ENCODE results near the gene ZNF362. TPM values are rescaled to one million over a fixed set of nuclear protein-coding genes. Genes with fewer than 3 reads are reported as not detected.

Gene ZNF362
- total and polyA plus RNA-seq, 10 of the 15 experiments (the other 5 are each of a cell fraction or from before 2014, with no cell fraction given) = 0.74 to 22.8 (median 7.4) TPM

- Histone ChIP-seq H3K4me1 (ENCODE audit: control insufficient read depth, insufficient read depth, low read length) (no peaks in the 10 kb centered on the region), H3K79me2 (ENCODE audit: control insufficient read depth, insufficient read depth, low read length) (peaks cover 2% of the 10 kb centered on the region; the same call in 1 of the 2 replicates), H4K20me1 (ENCODE audit: control insufficient read depth, insufficient read depth) (no peaks in the 10 kb centered on the region), H3K4me2 (ENCODE audit: control insufficient read depth, insufficient read depth) (no peak overlapping the region), H3K27ac (ENCODE audit: control insufficient read depth, insufficient read depth) (no peak overlapping the region), H2AFZ (ENCODE audit: control insufficient read depth, low read depth, low read length) (no peak overlapping the region), H3K4me3 (no peak overlapping the region), H3K9me3 (replicated peaks; ENCODE audit: control insufficient read depth, insufficient read depth, low read length) (no peaks in the 10 kb centered on the region), H3K27me3 (replicated peaks in 1 of 2; ENCODE audit: control insufficient read depth in 2 of 2, insufficient read depth in 2 of 2, low read length in 1 of 2) (no peaks in the 10 kb centered on the region), H3K9ac (ENCODE audit: control insufficient read depth, insufficient read depth, low read length) (no peak overlapping the region), H3K36me3 (ENCODE audit: control insufficient read depth in 2 of 2, insufficient read depth in 2 of 2, low read length in 1 of 2) (peaks cover 22 to 24% of the 10 kb centered on the region in 2 experiments)
- intact Hi-C loops (cut with micrococcal nuclease; ENCODE audit: unreplicated experiment) (no loop called here), in situ Hi-C loops (cut with MboI) (no loop called here)
- POLR2A ChIA-PET = no interaction called here
- ATAC-seq (no peak), FAIRE-seq (no peak), DNase-seq (ENCODE audit: low read depth, low spot score) (no peak)
- RAD21 ChIA-PET (ENCODE audit: unreplicated experiment) = no interaction called here
- BruUV-seq (replicated peaks) = no TSS peak
- SMC1A ChIA-PET (ENCODE audit: uncharacterized antibody, unreplicated experiment) = interaction anchor here (2.1 kb wide), 1 partner anchor 8 kb away, joined by 6 read pairs; no protein-coding TSS in a partner anchor
- TF ChIP-seq KDM1A (IDR thresholded peaks at IDR 0.05; ENCODE audit: borderline replicate concordance) = no peak
- no peak for TF ChIP-seq CBX3 (IDR thresholded peaks at IDR 0.05; ENCODE audit: borderline replicate concordance, low read depth)
- no peak for TF ChIP-seq SUZ12 (IDR thresholded peaks at IDR 0.05; ENCODE audit: unreplicated experiment)
- TF ChIP-seq ESRRA (IDR thresholded peaks at IDR 0.05; ENCODE audit: low read length) = no peak
- TF ChIP-seq BMI1 (IDR thresholded peaks at IDR 0.05; ENCODE audit: borderline replicate concordance) = no peak
- no peak for TF ChIP-seq SMC3 (IDR thresholded peaks at IDR 0.05; ENCODE audit: borderline replicate concordance, low read length)
- no peak for TF ChIP-seq MTA2 (IDR thresholded peaks at IDR 0.05; ENCODE audit: low read depth)
- TF ChIP-seq YY1 (IDR thresholded peaks at IDR 0.05; ENCODE audit: low read depth, low read length) = no peak
- WGBS (ENCODE audit: insufficient coverage, insufficient replicate concordance, low lambda C conversion rate, missing lambda C conversion rate) = 96% methylated on average over 7 of the region's 7 CpGs
- CTCF ChIA-PET = interaction anchor here (1.6 kb wide), 1 partner anchor 36 kb away, joined by 5 read pairs; no protein-coding TSS in a partner anchor
Observed at GRCh38 chr1:33330906-33331305, 74.6 kb downstream of the ZNF362 start.

Measured in GM12878 (cell line).